ENCODE data around the gene ARHGEF25.
A peak's percentile ranks its signal among the peaks of the same experiment; 100 is the strongest.
"Not testable (repeated sequence)": the region's sequence is repeated elsewhere in the genome, so short reads cannot be mapped to it uniquely, and the experiment has no call there.

ARHGEF25 gene

GRCh38 chr12:57611108-57611826 lies at the start of gene ARHGEF25:
Gene ARHGEF25, plus strand, starts transcription at chr12:57611435. Its CDS starts 460 bp downstream, at chr12:57611895.
- Mint-ChIP-seq H3K36me3 (no peaks in the 10 kb centered on the region), H3K27me3 (peaks cover 4% of the 10 kb centered on the region), H3K9me3 (ENCODE audit: low read depth) (no peaks in the 10 kb centered on the region), H3K4me3 (peak within 1 kb of the TSS; percentile 81), H3K27ac (peak within 1 kb of the TSS; percentile 41), H3K4me1 (ENCODE audit: low read depth) (peaks cover 13% of the 10 kb centered on the region)

GRCh38 chr12:57563358-57563757 lies 47.9 kb upstream of the ARHGEF25 start:
- no peak overlapping the region for H3K27ac Mint-ChIP-seq
- H3K36me3 Mint-ChIP-seq, result peaks cover 2% of the 10 kb centered on the region
- no peak overlapping the region for H3K4me3 Mint-ChIP-seq
- H3K4me1 Mint-ChIP-seq (ENCODE audit: low read depth), result no peaks in the 10 kb centered on the region
- H3K27me3 Mint-ChIP-seq, result no peaks in the 10 kb centered on the region
- H3K9me3 Mint-ChIP-seq (ENCODE audit: low read depth), result no peaks in the 10 kb centered on the region

- no peaks in the 10 kb centered on the region for H3K27me3 Mint-ChIP-seq
- H3K36me3 Mint-ChIP-seq, result peaks cover 3% of the 10 kb centered on the region
- no peak overlapping the region for H3K4me3 Mint-ChIP-seq
- no peak overlapping the region for H3K27ac Mint-ChIP-seq
- H3K4me1 Mint-ChIP-seq (ENCODE audit: low read depth), result no peaks in the 10 kb centered on the region
- H3K9me3 Mint-ChIP-seq (ENCODE audit: low read depth), result no peaks in the 10 kb centered on the region
Observed at GRCh38 chr12:57564178-57564740, 47.0 kb upstream of the ARHGEF25 start.

GRCh38 chr12:57568838-57569237 lies 42.4 kb upstream of the ARHGEF25 start:
- no peak overlapping the region for H3K27ac Mint-ChIP-seq
- no peaks in the 10 kb centered on the region for H3K4me1 Mint-ChIP-seq (ENCODE audit: low read depth)
- H3K27me3 Mint-ChIP-seq, result no peaks in the 10 kb centered on the region
- no peaks in the 10 kb centered on the region for H3K9me3 Mint-ChIP-seq (ENCODE audit: low read depth)
- no peak overlapping the region for H3K4me3 Mint-ChIP-seq
- H3K36me3 Mint-ChIP-seq, result peaks cover 3% of the 10 kb centered on the region

GRCh38 chr12:57569858-57570257 lies 41.4 kb upstream of the ARHGEF25 start:
- no peak overlapping the region for H3K4me3 Mint-ChIP-seq
- H3K27ac Mint-ChIP-seq, result no peak overlapping the region
- peaks cover 3% of the 10 kb centered on the region for H3K36me3 Mint-ChIP-seq
- no peaks in the 10 kb centered on the region for H3K9me3 Mint-ChIP-seq (ENCODE audit: low read depth)
- no peaks in the 10 kb centered on the region for H3K4me1 Mint-ChIP-seq (ENCODE audit: low read depth)
- no peaks in the 10 kb centered on the region for H3K27me3 Mint-ChIP-seq

- not testable (repeated sequence) for H3K9me3 Mint-ChIP-seq (ENCODE audit: low read depth); H3K27me3 Mint-ChIP-seq
Observed at GRCh38 chr12:57570438-57570837, 40.8 kb upstream of the ARHGEF25 start.

GRCh38 chr12:57571926-57572762 lies 39.1 kb upstream of the ARHGEF25 start:
- Mint-ChIP-seq H3K4me3 (no peak overlapping the region), H3K9me3 (ENCODE audit: low read depth) (no peaks in the 10 kb centered on the region), H3K4me1 (ENCODE audit: low read depth) (no peaks in the 10 kb centered on the region), H3K36me3 (peaks cover 3% of the 10 kb centered on the region), H3K27ac (no peak overlapping the region), H3K27me3 (no peaks in the 10 kb centered on the region)

More at GRCh38 chr12:57570438-57570837, 40.8 kb upstream of the ARHGEF25 start:
- H3K4me1 Mint-ChIP-seq (ENCODE audit: low read depth); H3K4me3 Mint-ChIP-seq; H3K36me3 Mint-ChIP-seq; H3K27ac Mint-ChIP-seq: not testable (repeated sequence)

GRCh38 chr12:57574795-57575194 lies 36.4 kb upstream of the ARHGEF25 start:
- H3K27me3 Mint-ChIP-seq, result no peaks in the 10 kb centered on the region
- H3K4me3 Mint-ChIP-seq, result no peak overlapping the region
- no peak overlapping the region for H3K27ac Mint-ChIP-seq
- no peaks in the 10 kb centered on the region for H3K4me1 Mint-ChIP-seq (ENCODE audit: low read depth)
- no peaks in the 10 kb centered on the region for H3K9me3 Mint-ChIP-seq (ENCODE audit: low read depth)
- H3K36me3 Mint-ChIP-seq, result no peaks in the 10 kb centered on the region

- H3K27ac Mint-ChIP-seq, result no peak overlapping the region
- no peaks in the 10 kb centered on the region for H3K27me3 Mint-ChIP-seq
- H3K9me3 Mint-ChIP-seq (ENCODE audit: low read depth), result no peaks in the 10 kb centered on the region
Observed at GRCh38 chr12:57575771-57576612, 35.2 kb upstream of the ARHGEF25 start.

GRCh38 chr12:57576613-57577160 lies 34.5 kb upstream of the ARHGEF25 start:
- H3K9me3 Mint-ChIP-seq (ENCODE audit: low read depth), result no peaks in the 10 kb centered on the region
- no peak overlapping the region for H3K4me3 Mint-ChIP-seq
- H3K4me1 Mint-ChIP-seq (ENCODE audit: low read depth), result no peaks in the 10 kb centered on the region
- H3K27ac Mint-ChIP-seq, result no peak overlapping the region
- H3K36me3 Mint-ChIP-seq, result no peaks in the 10 kb centered on the region
- no peaks in the 10 kb centered on the region for H3K27me3 Mint-ChIP-seq

More at GRCh38 chr12:57575771-57576612, 35.2 kb upstream of the ARHGEF25 start:
- Mint-ChIP-seq H3K4me3 (no peak overlapping the region), H3K36me3 (no peaks in the 10 kb centered on the region), H3K4me1 (ENCODE audit: low read depth) (no peaks in the 10 kb centered on the region)

- Mint-ChIP-seq H3K9me3 (ENCODE audit: low read depth) (no peaks in the 10 kb centered on the region), H3K27me3 (no peaks in the 10 kb centered on the region), H3K27ac (no peak overlapping the region), H3K4me1 (ENCODE audit: low read depth) (no peaks in the 10 kb centered on the region), H3K4me3 (no peak overlapping the region), H3K36me3 (no peaks in the 10 kb centered on the region)
Observed at GRCh38 chr12:57577981-57578758, 33.1 kb upstream of the ARHGEF25 start.

- H3K4me3 Mint-ChIP-seq, result no peak overlapping the region
- peaks cover 2% of the 10 kb centered on the region for H3K27me3 Mint-ChIP-seq
- no peaks in the 10 kb centered on the region for H3K9me3 Mint-ChIP-seq (ENCODE audit: low read depth)
- H3K27ac Mint-ChIP-seq, result no peak overlapping the region
- H3K4me1 Mint-ChIP-seq (ENCODE audit: low read depth), result no peaks in the 10 kb centered on the region
- H3K36me3 Mint-ChIP-seq, result no peaks in the 10 kb centered on the region
Observed at GRCh38 chr12:57579011-57579410, 32.2 kb upstream of the ARHGEF25 start.

GRCh38 chr12:57579677-57580465 lies 31.4 kb upstream of the ARHGEF25 start:
- Mint-ChIP-seq H3K27ac (no peak overlapping the region), H3K27me3 (peaks cover 2% of the 10 kb centered on the region), H3K36me3 (no peaks in the 10 kb centered on the region), H3K4me1 (ENCODE audit: low read depth) (no peaks in the 10 kb centered on the region), H3K4me3 (no peak overlapping the region), H3K9me3 (ENCODE audit: low read depth) (no peaks in the 10 kb centered on the region)
